Activated T-cell treated with anti-CD3 and anti-CD28 coated beads, Interleukin-2, amount 50 U/mL, for 4 hours (primary cell): ENCODE measurements around the gene DNM3. TPM values are rescaled to one million over a fixed set of nuclear protein-coding genes. Genes with fewer than 3 reads are reported as not detected.

Experiments
- ATAC-seq, 2 donors: fragments of 200-7000 bp; cut with Tn5 transposase; one replicate each; pipeline ENCODE4 v1.10.0; 2021
- DNase-seq: peaks from one replicate; pipeline ENCODE4 v3.0.0-alpha.2; 2020
- H3K27me3 Mint-ChIP-seq: one replicate; pipeline ENCODE4 v1.8.0; 2021; ENCODE audit warnings: low read depth, mixed read lengths
- H3K36me3 Mint-ChIP-seq: one replicate; pipeline ENCODE4 v1.8.0; 2022; ENCODE audit warnings: mixed read lengths; ENCODE audit not compliant: insufficient read depth
- H3K4me1 Mint-ChIP-seq: one replicate; pipeline ENCODE4 v1.8.0; 2021; ENCODE audit warnings: low read depth, mixed read lengths
- H3K4me3 Mint-ChIP-seq: one replicate; pipeline ENCODE4 v1.8.0; 2021; ENCODE audit warnings: mild to moderate bottlenecking, moderate library complexity, mixed read lengths
- H3K9me3 Mint-ChIP-seq: one replicate; pipeline ENCODE4 v1.8.0; 2021; ENCODE audit warnings: mixed read lengths
- total RNA-seq, 3 donors: library from RNA; stranded (reverse); gene quantifications; one replicate each; pipeline ENCODE4 v1.2.1, GENCODE V29; 2021

DNM3 gene
- total RNA-seq, 3 donors from 2014 or later: 0.35 to 0.58 (median 0.38) TPM

DNA sequence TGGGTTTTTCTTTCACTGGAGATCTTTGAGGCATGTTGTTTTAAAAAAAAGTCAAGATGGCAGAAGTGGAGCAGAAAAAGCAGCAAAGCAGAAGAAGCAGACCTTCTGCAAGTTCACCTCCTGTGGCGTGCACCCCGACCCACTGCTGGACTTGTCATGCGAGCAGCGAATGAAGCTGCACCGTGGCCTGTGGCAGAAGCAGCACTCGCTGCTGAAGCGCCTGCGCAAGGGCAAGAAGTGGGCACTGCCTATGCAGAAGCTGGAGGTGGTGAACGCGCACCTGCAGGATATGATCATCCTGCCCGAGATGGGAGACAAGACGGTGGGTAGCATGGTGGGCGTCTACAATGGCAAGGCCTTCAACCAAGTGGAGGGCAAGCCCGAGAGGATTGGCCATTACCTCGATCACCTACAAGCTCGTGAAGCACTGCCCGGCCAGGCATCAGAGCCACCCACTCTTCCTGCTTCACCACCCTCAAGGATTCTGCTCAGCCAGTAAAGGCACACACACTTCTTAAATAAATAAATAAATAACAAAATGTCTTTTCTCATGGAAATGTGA, 37.8 kb upstream of the DNM3 start:
- Mint-ChIP-seq H3K4me3 (no peak overlapping the region), H3K36me3 (peaks cover 2% of the 10 kb centered on the region), H3K27me3 (no peaks in the 10 kb centered on the region), H3K9me3 (no peaks in the 10 kb centered on the region), H3K4me1 (peaks cover 7% of the 10 kb centered on the region)
- no peak for DNase-seq
- no peak for ATAC-seq

GRCh38 chr1:171805395-171806115, 35.7 kb upstream of the DNM3 start:
- Mint-ChIP-seq H3K9me3 (no peaks in the 10 kb centered on the region), H3K4me3 (peak overlapping the region; percentile 53), H3K4me1 (peaks cover 7% of the 10 kb centered on the region), H3K27me3 (no peaks in the 10 kb centered on the region), H3K36me3 (no peaks in the 10 kb centered on the region)
- ATAC-seq (no peak), DNase-seq (no peak)

GRCh38 chr1:171807556-171807955, 33.7 kb upstream of the DNM3 start:
- Mint-ChIP-seq H3K9me3 (no peaks in the 10 kb centered on the region), H3K27me3 (no peaks in the 10 kb centered on the region), H3K4me3 (no peak overlapping the region), H3K4me1 (peaks cover 7% of the 10 kb centered on the region), H3K36me3 (no peaks in the 10 kb centered on the region)
- ATAC-seq (no peak), DNase-seq (no peak)

- ATAC-seq (no peak), DNase-seq (no peak)
- H3K4me3 Mint-ChIP-seq: no peak overlapping the region
- H3K27me3 Mint-ChIP-seq: no peaks in the 10 kb centered on the region
- H3K9me3 Mint-ChIP-seq: no peaks in the 10 kb centered on the region
- no peaks in the 10 kb centered on the region for H3K36me3 Mint-ChIP-seq
- H3K4me1 Mint-ChIP-seq: peaks cover 7% of the 10 kb centered on the region
Observed at GRCh38 chr1:171809834-171810233, 31.5 kb upstream of the DNM3 start.

- ATAC-seq (no peak), DNase-seq (no peak)
- H3K36me3 Mint-ChIP-seq: no peaks in the 10 kb centered on the region
- no peaks in the 10 kb centered on the region for H3K9me3 Mint-ChIP-seq
- H3K4me3 Mint-ChIP-seq: no peak overlapping the region
- peaks cover under 1% of the 10 kb centered on the region for H3K4me1 Mint-ChIP-seq
- no peaks in the 10 kb centered on the region for H3K27me3 Mint-ChIP-seq
Observed at GRCh38 chr1:171811672-171812071, 29.6 kb upstream of the DNM3 start.

DNA sequence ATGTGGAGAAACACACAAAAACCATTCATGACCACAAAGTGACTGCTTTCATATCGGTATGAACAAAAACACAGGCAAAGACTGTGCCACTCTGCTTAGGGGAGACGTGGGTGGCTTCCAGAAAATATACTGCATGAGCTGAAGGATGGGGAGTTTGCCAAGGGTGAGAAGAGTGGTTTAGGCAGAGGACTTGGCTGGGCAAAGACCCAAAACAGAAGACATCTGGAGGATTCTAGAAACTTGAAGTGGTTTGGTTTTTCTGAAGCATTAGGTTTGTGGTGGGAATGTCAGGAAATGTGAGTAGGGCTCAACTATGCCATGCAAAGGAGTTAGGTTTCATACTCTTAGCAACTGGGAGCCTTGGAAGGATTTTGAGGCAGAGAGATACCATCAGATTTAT, 26.6 kb upstream of the DNM3 start:
- no peak for ATAC-seq
- peaks cover 10% of the 10 kb centered on the region for H3K4me1 Mint-ChIP-seq
- H3K36me3 Mint-ChIP-seq: no peaks in the 10 kb centered on the region
- H3K9me3 Mint-ChIP-seq: no peaks in the 10 kb centered on the region
- DNase-seq: no peak
- H3K27me3 Mint-ChIP-seq: no peaks in the 10 kb centered on the region
- H3K4me3 Mint-ChIP-seq: no peak overlapping the region

DNA sequence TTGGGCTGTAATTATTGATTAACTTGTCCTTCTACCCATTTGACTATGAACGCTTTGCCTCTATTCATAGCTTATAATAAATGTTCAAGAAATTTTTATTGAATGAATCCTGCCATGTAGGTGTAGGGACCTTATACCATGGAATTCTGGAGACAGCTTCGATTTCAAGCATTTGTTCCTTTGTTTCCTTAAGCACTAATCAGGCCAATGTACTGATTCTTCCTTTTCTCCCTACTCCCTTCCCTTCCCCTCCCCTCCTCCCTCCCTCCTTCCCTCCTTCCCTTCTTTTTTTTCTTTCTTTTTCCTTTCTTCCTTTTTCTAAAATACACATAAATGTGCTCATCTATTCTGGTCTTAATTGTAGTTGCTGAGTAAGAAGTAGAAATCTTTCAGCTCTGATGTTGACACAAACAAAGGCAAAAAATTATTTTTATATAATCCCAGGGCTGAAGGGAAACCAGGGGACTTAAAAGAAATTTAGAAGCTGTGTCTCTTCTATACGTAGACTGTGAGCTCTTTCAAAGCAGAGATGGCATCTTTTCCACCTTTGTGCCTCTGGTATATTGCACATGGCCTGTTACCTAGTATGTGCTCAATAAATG, 24.9 kb upstream of the DNM3 start:
- DNase-seq (no peak), ATAC-seq (no peak)
- H3K4me1 Mint-ChIP-seq: peaks cover 10% of the 10 kb centered on the region
- no peak overlapping the region for H3K4me3 Mint-ChIP-seq
- no peaks in the 10 kb centered on the region for H3K27me3 Mint-ChIP-seq
- no peaks in the 10 kb centered on the region for H3K36me3 Mint-ChIP-seq
- H3K9me3 Mint-ChIP-seq: no peaks in the 10 kb centered on the region

DNA sequence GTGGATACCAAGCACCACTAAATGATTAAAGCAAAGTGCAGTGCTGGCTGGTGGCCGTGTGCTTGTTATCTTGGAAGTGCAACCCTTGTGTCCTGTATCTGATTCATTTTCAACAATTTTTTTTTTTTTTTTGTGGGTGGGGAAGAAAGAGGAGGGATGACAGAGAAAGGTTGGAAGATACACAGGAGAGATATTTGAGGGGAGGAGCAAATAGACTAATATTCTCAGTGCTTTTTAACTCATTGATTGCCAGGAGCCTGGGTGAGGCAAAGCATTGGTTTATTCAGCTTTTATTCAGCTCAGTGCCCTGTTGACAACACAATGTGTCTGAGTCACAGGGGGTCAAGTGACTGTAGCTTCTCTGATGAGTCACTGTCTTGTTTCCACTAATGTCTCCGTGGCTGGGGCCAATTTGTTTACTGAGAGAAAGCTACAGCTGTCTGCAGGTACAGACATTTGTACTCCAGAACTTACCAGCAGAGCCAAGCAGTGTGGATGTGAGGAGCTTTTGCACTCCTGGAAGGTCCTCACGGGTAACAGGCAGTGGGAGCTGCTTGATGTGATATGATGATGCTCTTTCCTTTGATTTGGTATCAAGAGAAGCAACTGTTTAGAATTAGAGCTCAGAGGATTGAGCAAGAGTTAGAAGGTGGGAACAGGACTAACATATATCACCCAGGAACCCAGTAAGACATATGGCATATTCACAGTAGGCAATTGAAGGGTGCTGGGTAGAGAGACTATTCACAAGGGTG, 23.6 kb upstream of the DNM3 start:
- Mint-ChIP-seq H3K36me3 (no peaks in the 10 kb centered on the region), H3K9me3 (no peaks in the 10 kb centered on the region), H3K27me3 (no peaks in the 10 kb centered on the region), H3K4me1 (peaks cover 10% of the 10 kb centered on the region), H3K4me3 (no peak overlapping the region)
- ATAC-seq: peak; percentile 96 to 99
- peak; percentile 12 for DNase-seq

GRCh38 chr1:171819946-171820345, 21.4 kb upstream of the DNM3 start:
- Mint-ChIP-seq H3K27me3 (no peaks in the 10 kb centered on the region), H3K9me3 (peaks cover 2% of the 10 kb centered on the region), H3K36me3 (no peaks in the 10 kb centered on the region), H3K4me3 (no peak overlapping the region), H3K4me1 (peaks cover 10% of the 10 kb centered on the region)
- DNase-seq: no peak
- no peak for ATAC-seq

GRCh38 chr1:171826973-171827372, 14.3 kb upstream of the DNM3 start:
- no peaks in the 10 kb centered on the region for H3K27me3 Mint-ChIP-seq
- H3K4me1 Mint-ChIP-seq: no peaks in the 10 kb centered on the region
- H3K36me3 Mint-ChIP-seq: peaks cover 3% of the 10 kb centered on the region
- ATAC-seq: no peak
- peaks cover 24% of the 10 kb centered on the region for H3K9me3 Mint-ChIP-seq
- H3K4me3 Mint-ChIP-seq: no peak overlapping the region
- DNase-seq: no peak

DNA sequence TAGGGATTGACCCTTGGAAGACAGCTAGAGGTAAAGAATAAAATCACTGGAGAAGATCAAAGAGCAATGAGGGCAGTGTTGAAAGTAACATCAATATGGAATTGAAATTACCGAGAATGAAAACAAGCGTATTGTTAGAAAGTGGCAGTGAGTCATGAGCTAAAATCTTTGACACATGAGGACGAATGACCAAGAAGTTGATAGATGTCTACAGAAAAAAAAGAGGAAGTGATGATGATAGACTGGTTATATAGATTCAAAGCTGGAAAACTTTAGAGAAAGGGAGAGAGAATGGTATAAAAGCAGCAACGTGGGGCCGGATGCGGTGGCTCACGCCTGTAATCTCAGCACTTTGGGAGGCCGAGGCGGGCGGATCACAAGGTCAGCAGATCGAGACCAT, 12.5 kb upstream of the DNM3 start:
- Mint-ChIP-seq H3K4me3 (no peak overlapping the region), H3K27me3 (no peaks in the 10 kb centered on the region), H3K36me3 (peaks cover 3% of the 10 kb centered on the region)

GRCh38 chr1:171833091-171833825, 8.0 kb upstream of the DNM3 start:
- H3K4me3 Mint-ChIP-seq: no peak overlapping the region
- no peaks in the 10 kb centered on the region for H3K9me3 Mint-ChIP-seq
- DNase-seq (no peak), ATAC-seq (no peak)
- no peaks in the 10 kb centered on the region for H3K36me3 Mint-ChIP-seq
- H3K4me1 Mint-ChIP-seq: no peaks in the 10 kb centered on the region
- no peaks in the 10 kb centered on the region for H3K27me3 Mint-ChIP-seq

More for the DNA sequence above, 12.5 kb upstream of the DNM3 start:
- H3K4me1 Mint-ChIP-seq: no peaks in the 10 kb centered on the region
- H3K9me3 Mint-ChIP-seq: peaks cover 24% of the 10 kb centered on the region
- ATAC-seq: no peak
- DNase-seq: no peak

DNA sequence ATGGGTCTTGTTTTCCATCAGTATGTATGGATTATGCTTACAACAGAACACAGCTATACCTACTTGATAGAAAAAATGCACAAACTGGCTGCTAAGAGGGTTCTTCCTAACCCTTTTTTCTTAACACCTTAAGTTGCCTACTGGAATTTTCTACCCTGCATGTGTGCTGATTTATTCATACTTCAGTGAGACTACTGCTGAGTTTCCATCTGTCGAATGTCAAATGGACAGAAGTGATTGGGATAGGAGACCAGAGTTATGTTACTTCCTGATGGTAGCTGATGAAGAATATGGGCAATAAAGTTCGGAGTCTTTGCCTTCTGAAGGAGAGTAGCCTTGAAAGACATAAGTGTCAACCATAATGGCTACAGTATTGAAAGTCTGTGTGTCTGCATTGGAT, 6.5 kb upstream of the DNM3 start:
- no peaks in the 10 kb centered on the region for H3K27me3 Mint-ChIP-seq
- no peak for ATAC-seq
- no peaks in the 10 kb centered on the region for H3K4me1 Mint-ChIP-seq
- no peak overlapping the region for H3K4me3 Mint-ChIP-seq
- no peaks in the 10 kb centered on the region for H3K36me3 Mint-ChIP-seq
- H3K9me3 Mint-ChIP-seq: no peaks in the 10 kb centered on the region
- DNase-seq: no peak

DNA sequence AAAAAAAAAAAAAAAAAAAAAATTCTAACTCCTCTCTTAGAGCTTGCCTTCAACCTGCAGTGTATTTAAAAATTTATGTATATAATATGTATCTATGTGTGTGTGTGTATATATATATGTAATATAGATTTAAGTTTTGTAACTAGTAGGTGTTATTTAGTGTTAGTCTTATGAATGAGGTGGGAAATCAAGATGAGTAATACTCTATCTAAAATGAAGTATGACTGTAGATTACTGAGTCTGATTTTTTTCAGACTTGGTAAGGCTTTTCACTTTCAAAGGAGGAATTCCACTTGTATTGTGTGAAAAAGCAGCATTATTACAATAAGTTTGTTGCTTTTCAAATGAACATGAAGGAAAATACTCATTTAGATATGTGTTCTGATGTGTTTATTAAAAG, 5.4 kb upstream of the DNM3 start:
- DNase-seq: no peak
- Mint-ChIP-seq H3K4me3 (no peak overlapping the region), H3K4me1 (peaks cover 4% of the 10 kb centered on the region), H3K36me3 (no peaks in the 10 kb centered on the region), H3K27me3 (no peaks in the 10 kb centered on the region), H3K9me3 (no peaks in the 10 kb centered on the region)
- no peak for ATAC-seq
